MM.1S (cell line): ENCODE measurements around the gene COA8.
"Not testable (repeated sequence)": the region's sequence is repeated elsewhere in the genome, so short reads cannot be mapped to it uniquely, and the experiment has no call there.

Source experiments
- EZH2 ChIP-seq: fragments of 300-600 bp; sonication (generic); optimal IDR thresholded peaks from 2 replicates; pipeline ENCODE3; 2017; ENCODE audit warnings: low read depth, mild to moderate bottlenecking, antibody characterized with exemption, low read length, mixed read lengths
- EZH2phosphoT487 ChIP-seq: fragments of 300-600 bp; sonication (generic); IDR thresholded peaks from 2 replicates; pipeline ENCODE4 v1.6.1; 2018; ENCODE audit warnings: antibody characterized with exemption, low read length
- TF ChIP-seq, protein P1 (sequence below): fragments of 300-600 bp; sonication (generic); IDR thresholded peaks from 2 replicates; pipeline ENCODE4 v1.5.1; 2016; ENCODE audit warnings: antibody characterized with exemption, low read length, mixed read lengths

DNA sequence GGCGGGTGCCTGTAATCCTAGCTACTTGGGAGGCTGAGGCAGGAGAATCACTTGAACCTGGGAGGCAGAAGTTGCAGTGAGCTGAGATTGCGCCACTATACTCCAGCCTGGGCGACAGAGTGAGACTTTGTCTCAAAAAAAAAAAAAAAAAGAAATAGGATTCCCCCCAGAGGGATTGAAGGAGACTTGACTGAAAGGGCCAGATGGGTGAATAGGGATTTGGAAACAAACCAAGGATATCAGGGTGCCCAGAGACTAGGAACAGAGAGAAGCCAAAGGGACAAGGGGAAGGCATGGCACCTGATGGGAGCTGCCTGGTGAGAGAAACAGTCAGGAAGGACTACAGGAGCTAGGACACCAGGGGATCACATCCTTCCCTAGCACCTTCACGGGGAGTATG, 46.3 kb downstream of the COA8 start:
- TF ChIP-seq, protein P1, sequence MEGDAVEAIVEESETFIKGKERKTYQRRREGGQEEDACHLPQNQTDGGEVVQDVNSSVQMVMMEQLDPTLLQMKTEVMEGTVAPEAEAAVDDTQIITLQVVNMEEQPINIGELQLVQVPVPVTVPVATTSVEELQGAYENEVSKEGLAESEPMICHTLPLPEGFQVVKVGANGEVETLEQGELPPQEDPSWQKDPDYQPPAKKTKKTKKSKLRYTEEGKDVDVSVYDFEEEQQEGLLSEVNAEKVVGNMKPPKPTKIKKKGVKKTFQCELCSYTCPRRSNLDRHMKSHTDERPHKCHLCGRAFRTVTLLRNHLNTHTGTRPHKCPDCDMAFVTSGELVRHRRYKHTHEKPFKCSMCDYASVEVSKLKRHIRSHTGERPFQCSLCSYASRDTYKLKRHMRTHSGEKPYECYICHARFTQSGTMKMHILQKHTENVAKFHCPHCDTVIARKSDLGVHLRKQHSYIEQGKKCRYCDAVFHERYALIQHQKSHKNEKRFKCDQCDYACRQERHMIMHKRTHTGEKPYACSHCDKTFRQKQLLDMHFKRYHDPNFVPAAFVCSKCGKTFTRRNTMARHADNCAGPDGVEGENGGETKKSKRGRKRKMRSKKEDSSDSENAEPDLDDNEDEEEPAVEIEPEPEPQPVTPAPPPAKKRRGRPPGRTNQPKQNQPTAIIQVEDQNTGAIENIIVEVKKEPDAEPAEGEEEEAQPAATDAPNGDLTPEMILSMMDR: not testable (repeated sequence)
- not testable (repeated sequence) for TF ChIP-seq EZH2, EZH2phosphoT487
